ENCODE results near the gene ZBTB7C.

The ZBTB7C gene

GRCh38 chr18:48408111-48408726 is 964 bp downstream of the ZBTB7C start:
- Histone ChIP-seq H3K9ac (ENCODE audit: low read length) (no peak overlapping the region), H4K20me1 (ENCODE audit: low read depth, low read length) (no peaks in the 10 kb centered on the region), H2AFZ (ENCODE audit: low read depth, low read length, severe bottlenecking) (no peak overlapping the region), H3K79me2 (ENCODE audit: insufficient read depth, low read length) (no peaks in the 10 kb centered on the region), H3K4me2 (ENCODE audit: low read depth, low read length, poor library complexity, severe bottlenecking) (no peak overlapping the region), H3K27me3 (ENCODE audit: low read length) (no peaks in the 10 kb centered on the region), H3K9me2 (replicated peaks; ENCODE audit: insufficient read depth, low read length) (no peaks in the 10 kb centered on the region), H3K36me3 (ENCODE audit: low read length) (no peaks in the 10 kb centered on the region), H3K9me3 (ENCODE audit: insufficient read depth, low read length) (no peaks in the 10 kb centered on the region), H3K27ac (ENCODE audit: low read depth, low read length) (no peak overlapping the region), H3K4me3 (ENCODE audit: insufficient read depth, low read length, poor library complexity, severe bottlenecking) (no peak overlapping the region), H3F3A (ENCODE audit: insufficient read depth) (no peaks in the 10 kb centered on the region)
- TF ChIP-seq EZH2phosphoT487 (conservative IDR thresholded peaks at IDR 0.05; ENCODE audit: low read length) = no peak
- TF ChIP-seq CTCF (IDR thresholded peaks at IDR 0.05; ENCODE audit: insufficient read depth, low read length, poor library complexity, severe bottlenecking) = no peak

GRCh38 chr18:48407358-48407757 is 1.8 kb downstream of the ZBTB7C start:
- TF ChIP-seq CTCF (IDR thresholded peaks at IDR 0.05; ENCODE audit: insufficient read depth, low read length, poor library complexity, severe bottlenecking) (no peak), EZH2phosphoT487 (conservative IDR thresholded peaks at IDR 0.05; ENCODE audit: low read length) (no peak)
- Histone ChIP-seq H3K27ac (ENCODE audit: low read depth, low read length) (no peak overlapping the region), H3K36me3 (ENCODE audit: low read length) (no peaks in the 10 kb centered on the region), H3K4me3 (ENCODE audit: insufficient read depth, low read length, poor library complexity, severe bottlenecking) (no peak overlapping the region), H3K9me3 (ENCODE audit: insufficient read depth, low read length) (no peaks in the 10 kb centered on the region), H3K9me2 (replicated peaks; ENCODE audit: insufficient read depth, low read length) (no peaks in the 10 kb centered on the region), H3K27me3 (ENCODE audit: low read length) (no peaks in the 10 kb centered on the region), H3F3A (ENCODE audit: insufficient read depth) (no peaks in the 10 kb centered on the region), H3K79me2 (ENCODE audit: insufficient read depth, low read length) (no peaks in the 10 kb centered on the region), H3K9ac (ENCODE audit: low read length) (no peak overlapping the region), H4K20me1 (ENCODE audit: low read depth, low read length) (no peaks in the 10 kb centered on the region), H2AFZ (ENCODE audit: low read depth, low read length, severe bottlenecking) (no peak overlapping the region), H3K4me2 (ENCODE audit: low read depth, low read length, poor library complexity, severe bottlenecking) (no peak overlapping the region)

GRCh38 chr18:48405978-48406377 is 3.2 kb downstream of the ZBTB7C start:
- H3K4me3 ChIP-seq (ENCODE audit: insufficient read depth, low read length, poor library complexity, severe bottlenecking) = no peak overlapping the region
- H2AFZ ChIP-seq (ENCODE audit: low read depth, low read length, severe bottlenecking) = no peak overlapping the region
- no peak overlapping the region for H3K27ac ChIP-seq (ENCODE audit: low read depth, low read length)
- no peaks in the 10 kb centered on the region for H3K27me3 ChIP-seq (ENCODE audit: low read length)
- no peak overlapping the region for H3K9ac ChIP-seq (ENCODE audit: low read length)
- no peaks in the 10 kb centered on the region for H3K9me2 ChIP-seq (replicated peaks; ENCODE audit: insufficient read depth, low read length)
- H3K79me2 ChIP-seq (ENCODE audit: insufficient read depth, low read length) = no peaks in the 10 kb centered on the region
- no peak overlapping the region for H3K4me2 ChIP-seq (ENCODE audit: low read depth, low read length, poor library complexity, severe bottlenecking)
- H4K20me1 ChIP-seq (ENCODE audit: low read depth, low read length) = no peaks in the 10 kb centered on the region
- H3K9me3 ChIP-seq (ENCODE audit: insufficient read depth, low read length) = no peaks in the 10 kb centered on the region
- no peaks in the 10 kb centered on the region for H3K36me3 ChIP-seq (ENCODE audit: low read length)
- H3F3A ChIP-seq (ENCODE audit: insufficient read depth) = no peaks in the 10 kb centered on the region
- TF ChIP-seq EZH2phosphoT487 (conservative IDR thresholded peaks at IDR 0.05; ENCODE audit: low read length) = no peak
- no peak for TF ChIP-seq CTCF (IDR thresholded peaks at IDR 0.05; ENCODE audit: insufficient read depth, low read length, poor library complexity, severe bottlenecking)

Measured in SU-DHL-6 (cell line).